HG02884 (cell line): Measurements from ENCODE around the gene GPR39.
A peak's percentile ranks its signal among the peaks of the same experiment; 100 is the strongest.
"Not testable (repeated sequence)": the region's sequence is repeated elsewhere in the genome, so short reads cannot be mapped to it uniquely, and the experiment has no call there.

Experiments
- ATAC-seq: cut with Tn5 transposase; IDR thresholded peaks from one replicate; pipeline ENCODE4 v1.9.1; 2021; ENCODE audit warnings: mild to moderate bottlenecking, moderate library complexity; ENCODE audit not compliant: unreplicated experiment

The GPR39 gene

DNA sequence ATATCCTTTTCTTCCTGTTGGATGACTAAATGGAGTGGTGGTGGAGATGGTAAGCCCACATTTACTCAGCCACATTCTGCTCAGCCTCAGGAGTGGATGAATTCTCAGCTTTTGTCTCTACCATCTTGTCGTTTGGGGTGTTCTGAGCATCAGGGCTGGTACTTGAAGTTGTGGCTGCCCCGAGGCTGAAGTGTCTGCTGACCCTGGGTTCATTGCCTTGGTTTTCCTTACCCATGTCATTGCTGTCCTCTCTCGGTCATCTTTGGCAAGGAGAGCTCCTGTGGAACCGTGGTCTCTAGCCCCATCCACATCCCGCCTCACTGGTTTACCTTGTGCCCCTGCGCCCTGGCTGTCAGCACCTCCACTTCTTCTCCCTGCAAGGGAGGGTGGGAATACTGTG lies 71.9 kb downstream of the GPR39 start:
- no peak for ATAC-seq

DNA sequence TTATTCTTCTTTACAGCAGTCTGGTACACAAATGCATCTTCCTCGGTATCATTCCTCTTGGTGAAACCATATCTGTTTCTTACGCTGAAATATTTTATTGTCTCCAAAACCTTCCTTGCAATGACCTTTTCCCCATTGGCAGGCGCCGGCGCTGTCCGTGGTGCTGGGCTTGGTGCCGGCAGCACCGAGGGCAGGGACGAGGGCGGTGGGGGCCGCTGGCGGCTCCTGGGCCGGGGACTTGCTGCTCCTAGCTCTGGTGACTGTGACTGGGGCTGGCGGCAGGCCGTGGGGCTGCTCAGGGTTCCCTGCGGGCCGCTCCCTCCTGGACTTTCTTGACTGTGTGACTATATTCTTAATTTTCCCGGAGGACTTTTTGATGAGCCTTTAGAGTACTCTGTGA lies 72.5 kb downstream of the GPR39 start:
- no peak for ATAC-seq

DNA sequence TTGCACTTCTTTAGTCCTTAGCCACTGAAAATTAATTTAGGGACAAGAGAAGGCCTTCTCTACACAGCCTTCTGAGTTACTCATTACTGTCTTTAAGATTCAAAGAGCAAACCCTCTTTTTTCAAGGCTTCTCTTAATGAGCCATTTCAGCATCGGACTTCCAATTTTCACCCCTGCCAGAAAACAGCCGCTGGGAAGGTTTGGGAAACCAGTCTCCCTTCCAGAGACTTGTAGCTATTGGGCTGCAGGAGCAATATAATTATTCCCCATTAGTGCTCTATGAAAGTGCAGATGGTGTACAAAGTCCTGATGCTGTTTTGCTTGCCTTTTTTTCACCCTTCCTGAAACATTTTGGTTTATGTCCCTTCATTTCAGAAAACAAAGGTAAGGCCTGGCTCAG lies 79.3 kb downstream of the GPR39 start:
- ATAC-seq, result no peak

DNA sequence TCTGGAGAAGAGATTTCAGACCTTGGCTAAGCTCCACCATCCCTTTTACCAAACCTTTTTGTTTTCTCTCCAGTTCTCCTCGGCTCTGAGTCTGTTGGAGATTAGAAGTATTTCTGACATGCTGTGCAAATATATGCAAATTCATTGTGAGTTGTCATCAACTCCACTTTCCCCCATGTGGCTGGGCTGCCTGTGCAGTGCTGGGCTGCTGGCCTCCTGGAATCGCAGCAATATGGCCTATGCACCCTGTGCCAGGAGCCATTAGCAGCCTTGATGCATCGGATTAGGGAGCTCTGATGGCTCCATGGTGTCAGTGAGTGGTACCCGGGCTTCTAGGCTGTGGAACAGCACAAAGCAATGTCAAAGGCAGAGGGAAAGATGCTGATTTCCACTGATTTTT lies 80.0 kb downstream of the GPR39 start:
- ATAC-seq, result no peak

DNA sequence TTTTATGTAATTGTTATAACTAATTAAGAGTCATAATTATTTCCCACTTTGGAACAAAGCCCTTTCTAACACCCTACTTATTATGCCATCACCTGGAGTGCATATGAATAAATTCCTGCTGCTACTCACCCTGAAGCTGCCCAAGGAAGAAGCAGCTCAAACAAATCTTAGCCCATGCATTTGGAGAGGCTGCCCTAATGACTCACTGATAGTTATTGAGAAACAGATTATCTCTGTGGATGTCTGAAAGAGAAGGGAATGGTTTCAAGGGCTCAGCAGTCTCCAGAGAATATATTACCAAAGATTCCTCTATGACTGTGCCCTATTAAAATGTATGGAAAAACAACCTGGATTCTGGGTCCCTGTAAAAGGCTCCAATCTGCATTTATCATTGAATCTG lies 81.0 kb downstream of the GPR39 start:
- no peak for ATAC-seq

DNA sequence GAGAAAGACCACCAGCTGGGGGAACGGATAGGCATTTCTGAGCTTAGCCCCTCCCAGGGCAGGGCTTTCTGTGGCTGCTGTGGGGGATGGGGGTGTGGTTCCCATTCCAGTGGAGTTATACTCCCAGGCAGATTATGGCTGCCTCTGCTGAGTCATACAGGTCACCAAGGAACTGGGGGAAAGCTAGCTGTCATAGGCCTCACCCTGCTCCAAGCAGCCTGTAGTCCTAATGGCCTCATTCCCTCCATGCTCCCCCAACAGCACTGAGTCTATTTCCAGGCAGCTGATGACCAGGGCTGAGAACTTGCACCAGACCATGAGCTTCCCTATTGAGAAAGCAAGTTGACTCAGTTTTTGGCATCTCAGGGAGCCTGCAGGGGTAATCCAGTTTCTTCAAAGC lies 87.1 kb downstream of the GPR39 start:
- ATAC-seq, result no peak

DNA sequence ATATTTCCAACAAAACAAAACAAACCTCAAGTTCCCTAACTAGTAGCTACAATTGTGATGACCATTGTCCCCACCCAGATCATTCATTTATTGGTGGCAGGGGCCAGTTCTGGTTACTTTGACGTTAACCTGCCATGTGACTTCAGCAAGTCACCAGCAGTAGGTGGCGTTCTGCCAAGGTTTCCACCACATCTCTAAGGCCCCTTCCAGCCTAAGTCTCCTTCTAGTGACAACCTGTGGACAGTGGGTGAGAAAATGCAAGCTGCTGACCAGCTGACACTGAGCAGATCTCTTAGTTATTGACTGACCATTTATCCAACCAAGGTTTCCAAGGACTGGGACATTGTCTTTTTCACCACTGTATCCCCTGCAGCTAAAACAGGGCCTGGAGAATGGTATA lies 98.4 kb downstream of the GPR39 start:
- no peak for ATAC-seq

DNA sequence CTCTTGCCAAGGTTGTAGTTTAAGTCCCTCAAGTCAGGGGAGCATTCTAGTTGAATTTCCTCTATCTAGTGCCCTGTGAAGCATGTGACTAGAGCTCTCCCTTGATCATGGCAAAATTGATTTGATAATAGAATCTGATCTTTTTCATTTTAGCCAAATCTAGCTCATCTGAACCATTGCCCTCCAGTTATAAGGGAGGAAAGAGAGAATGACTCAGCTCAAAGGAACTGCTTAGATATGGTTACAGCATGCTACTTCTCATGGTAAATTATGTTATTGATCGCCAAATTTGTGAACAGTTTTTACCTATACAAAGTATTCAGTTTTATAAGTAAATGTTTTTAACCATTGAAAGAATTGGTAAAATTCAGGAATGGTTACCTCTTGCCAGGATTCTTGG lies 100.8 kb downstream of the GPR39 start:
- no peak for ATAC-seq

DNA sequence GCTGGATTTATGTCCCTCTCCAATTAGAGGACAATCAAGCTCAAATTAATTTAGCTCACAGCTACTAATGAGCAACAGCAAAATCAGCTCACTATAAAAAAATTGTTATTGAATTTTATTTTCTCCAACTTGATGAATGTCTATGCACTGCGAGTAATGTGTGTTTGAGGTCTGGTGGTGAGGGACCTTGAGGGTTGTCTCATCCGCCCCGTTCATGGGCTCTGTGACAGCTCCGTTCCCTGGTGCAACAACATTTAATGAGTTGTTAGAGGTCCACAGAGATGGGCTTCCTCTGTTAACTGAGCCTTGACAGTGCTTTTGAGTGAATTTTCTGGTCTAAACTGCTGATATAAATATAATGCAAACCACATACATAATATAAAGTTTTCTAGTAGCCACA lies 101.7 kb downstream of the GPR39 start:
- ATAC-seq, result no peak

DNA sequence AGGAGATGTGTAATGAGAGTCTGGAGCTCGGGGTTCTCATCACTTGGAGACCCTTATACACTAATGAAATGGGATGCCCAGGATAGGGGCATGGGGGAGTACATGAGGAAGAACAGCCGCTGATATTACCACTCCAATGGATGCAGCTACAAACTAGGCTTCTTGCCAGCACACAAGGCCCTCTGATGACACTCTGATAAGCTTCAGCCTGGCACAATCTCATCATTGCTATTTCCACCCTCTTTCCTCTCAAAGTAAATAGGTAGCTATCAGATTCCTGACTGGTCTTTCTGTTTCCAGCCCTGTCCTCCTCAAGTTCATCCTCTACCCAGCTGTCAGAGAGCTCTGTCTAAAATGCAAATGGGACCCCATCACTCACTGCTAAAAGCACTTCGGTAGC lies 103.0 kb downstream of the GPR39 start:
- no peak for ATAC-seq

DNA sequence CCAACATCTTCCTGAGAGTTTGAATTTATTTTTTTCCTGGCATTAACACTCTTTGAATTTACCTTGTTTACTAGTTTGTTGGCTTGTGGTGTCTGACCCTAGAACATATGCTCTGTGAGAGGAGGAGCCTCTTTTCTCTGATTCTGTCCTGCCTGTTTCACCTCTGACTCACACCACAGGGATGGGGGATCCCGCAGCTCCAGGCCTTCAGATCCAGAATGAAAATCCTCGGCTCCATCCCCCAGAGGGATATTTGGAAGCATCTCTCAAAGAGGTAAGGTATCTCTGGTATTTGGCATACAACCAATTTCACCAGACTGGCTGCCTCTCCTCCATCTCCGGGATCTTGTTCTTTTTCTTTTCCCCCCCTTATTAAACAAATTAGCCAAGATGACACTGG lies 104.7 kb downstream of the GPR39 start:
- ATAC-seq, result no peak

DNA sequence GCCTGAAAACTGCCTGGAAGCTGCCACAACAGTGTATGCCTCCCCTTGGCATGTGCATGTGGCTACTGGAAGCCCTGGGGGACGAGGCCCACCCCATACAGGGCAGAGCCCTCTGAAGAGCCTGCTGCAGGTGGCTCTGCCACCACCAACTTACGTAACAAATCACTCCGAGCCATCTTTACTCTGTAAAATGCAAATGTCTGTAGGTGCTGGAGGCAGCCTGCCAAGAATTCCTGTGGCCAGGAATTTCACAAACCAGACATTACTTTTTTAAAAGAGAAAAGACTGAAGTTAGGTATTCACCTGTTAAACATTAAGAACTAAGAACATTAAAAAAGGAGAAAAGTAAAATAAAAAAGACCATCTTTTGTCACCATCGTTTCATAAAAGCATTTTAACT lies 106.3 kb downstream of the GPR39 start:
- ATAC-seq, result no peak

DNA sequence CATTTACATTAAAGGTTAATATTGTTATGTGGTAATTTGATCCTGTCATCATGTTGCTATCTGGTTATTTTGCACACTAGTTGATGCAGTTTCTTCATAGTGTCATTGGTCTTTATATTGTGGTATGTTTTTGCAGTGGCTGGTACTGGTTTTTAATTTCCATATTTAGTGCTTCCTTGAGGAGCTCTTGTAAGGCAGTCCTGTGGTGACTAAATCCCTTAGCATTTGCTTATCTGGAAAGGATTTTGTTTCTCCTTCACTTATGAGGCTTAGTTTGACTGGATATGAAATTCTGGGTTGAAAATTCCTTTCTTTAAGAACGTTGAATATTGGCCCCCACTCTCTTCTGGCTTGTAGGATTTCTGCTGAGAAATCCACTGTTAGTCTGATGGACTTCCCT lies 120.5 kb downstream of the GPR39 start:
- ATAC-seq, result not testable (repeated sequence)

DNA sequence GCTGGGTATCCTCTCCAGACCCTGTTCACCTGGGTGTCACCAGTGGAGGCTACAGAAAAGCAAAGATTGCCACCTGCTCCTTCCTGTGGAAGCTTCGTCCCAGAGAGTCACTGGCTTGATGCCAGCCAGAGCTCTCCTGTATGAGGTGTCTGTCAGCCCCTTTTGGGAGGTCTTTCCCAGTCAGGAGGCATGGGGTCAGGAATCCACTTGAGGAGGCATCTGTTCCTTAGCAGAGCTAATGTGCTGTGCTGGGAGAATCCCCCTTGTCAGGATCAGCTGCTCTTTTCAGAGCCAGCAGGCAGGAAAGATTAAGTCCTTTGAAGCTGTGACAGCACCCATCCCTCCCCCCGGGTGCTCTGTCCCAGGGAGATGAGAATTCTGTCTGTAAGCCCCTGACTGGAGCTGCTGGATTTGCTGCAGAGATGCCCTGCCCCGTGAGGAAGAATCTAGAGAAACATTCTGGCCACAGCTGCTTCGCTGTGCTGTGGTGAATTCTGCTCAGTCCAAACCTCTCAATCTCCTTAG lies 121.8 kb downstream of the GPR39 start:
- ATAC-seq, result no peak

DNA sequence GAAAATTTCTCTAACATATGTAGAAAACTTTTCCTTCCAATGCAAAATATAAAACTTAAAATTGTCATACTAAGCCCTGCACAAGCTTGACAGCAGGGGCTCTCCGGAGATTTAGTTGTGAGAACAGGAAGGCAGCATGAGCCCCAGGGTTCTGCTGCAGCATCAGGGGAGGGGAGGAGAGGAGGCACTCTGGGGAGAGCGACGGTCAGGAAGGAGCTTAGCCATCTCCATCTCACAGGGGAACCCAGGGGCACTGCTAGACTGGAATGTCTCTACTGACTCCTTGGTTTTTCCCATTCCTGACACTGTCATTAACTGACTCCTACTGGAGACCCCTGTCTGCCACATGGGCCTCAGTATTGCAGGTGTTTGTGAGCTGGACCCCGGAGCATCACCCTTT lies 123.6 kb downstream of the GPR39 start:
- ATAC-seq, result no peak

DNA sequence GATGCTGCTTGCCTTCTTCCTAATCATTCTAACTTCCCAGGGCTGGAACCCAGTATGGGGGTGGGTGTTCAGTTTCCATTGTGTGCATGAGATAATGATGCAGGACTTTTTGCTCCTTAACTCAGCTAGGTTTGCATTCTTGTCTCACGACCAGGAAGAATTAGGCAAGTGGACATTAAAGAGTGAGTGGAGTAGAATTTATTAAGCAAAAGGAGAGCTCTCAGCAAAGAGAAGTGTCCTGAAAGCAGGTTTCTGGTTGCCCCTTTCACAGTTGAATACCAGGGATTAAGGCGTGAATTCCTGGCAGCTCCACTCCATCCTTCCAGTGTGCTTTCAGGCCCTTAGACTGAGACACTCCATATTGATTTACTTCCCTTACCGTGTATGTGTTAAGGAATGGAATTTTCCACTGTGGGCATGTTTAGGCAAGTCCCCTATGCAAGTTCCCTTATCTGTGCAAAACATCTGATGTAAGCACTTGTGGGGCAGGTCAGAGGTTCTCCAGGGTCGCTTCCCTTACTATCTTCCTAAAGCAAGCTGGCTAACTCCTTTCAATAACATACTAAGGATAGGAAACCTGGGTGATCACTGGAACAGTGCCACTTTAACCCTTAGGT lies 126.5 kb downstream of the GPR39 start:
- ATAC-seq, result no peak

DNA sequence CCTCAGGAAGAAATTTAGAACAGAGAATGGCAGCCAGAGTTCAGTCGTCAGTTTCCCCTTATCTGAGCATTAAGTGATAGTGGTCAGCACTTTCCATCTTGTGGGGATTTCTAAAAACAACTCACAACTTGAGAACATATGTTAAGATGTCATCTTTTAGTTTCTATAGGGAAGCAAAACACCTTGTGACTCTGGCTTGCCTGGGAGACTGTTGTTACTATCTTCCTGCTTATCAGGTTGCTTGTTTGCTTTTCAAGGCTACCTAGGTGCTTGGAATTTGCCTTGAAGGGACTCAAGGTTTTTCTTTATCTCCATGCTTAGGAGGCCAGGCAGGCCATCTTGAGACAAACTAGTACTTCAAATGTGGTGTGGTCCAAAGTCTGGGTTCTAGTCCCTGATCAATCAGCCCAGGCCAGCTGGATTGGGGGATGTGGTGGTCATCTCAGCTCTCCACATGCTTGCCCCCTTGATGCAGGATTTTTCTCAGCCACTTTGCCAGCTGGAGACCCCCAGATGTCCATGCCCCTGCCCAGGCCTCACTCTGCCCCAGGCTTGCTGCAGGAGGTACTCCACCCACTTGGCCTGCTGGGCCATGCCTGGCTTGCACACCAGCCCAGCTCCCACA lies 127.5 kb downstream of the GPR39 start:
- no peak for ATAC-seq

DNA sequence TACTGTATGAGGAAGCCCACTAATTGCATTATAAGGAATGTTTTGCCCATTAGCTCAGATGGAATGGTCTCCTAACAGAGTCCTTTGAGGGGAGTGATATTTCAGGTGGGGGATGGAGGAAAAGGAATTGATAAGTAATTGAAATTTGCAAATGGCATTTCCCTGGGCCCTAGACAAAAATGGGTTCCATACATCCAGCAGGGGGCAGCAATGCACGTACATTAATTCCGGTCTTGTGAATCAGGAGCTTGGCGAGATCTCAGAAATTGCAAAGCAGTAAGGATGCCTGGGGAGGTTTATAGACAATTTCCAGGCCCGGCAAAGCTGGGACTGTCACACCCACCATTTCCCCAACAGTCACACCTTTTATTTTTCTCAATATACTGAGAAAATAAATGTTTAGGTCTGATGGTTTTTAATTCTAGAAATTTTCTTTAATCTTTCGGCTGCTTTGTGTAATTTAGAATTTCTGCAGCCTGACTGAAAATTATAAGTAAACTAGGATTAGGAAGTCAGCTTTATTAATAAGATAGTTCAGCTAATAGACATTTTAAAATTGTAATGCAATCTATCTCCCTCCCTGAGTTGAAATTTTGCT lies 130.6 kb downstream of the GPR39 start:
- peak; percentile 61 for ATAC-seq

DNA sequence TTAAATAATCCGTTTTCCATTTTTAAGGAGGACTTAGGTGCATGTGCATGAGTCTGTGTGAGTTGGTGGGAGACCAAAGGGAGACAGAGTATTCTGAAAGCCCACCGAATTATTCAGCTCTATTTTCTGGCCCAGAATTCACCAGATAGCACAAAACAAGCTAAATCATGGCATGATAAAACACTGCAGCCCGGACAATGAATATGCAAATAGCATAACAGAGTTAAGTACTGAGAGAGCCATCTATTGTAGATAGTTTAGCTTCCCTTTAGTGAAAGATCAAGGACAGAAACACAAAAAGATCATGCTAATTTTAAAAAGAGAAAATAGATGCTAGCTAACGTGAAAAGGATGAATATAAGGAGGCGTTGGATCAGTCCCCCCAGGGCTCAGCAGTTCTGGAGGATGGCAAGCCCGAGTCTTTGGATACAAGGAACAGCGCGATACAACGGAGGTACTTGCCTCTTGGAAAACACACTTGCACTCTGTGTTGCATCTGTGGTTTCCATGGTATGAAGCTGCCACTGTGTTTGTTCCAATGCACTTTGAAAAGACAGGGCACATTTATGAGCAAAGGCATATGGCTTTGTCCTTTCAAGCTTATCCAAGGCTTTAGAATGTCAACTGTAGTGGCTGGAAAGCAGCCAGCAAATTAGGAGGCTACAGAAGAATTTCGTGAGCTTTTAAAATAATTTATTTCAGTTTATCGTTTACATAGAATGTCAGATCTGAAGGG lies 133.5 kb downstream of the GPR39 start:
- no peak for ATAC-seq

DNA sequence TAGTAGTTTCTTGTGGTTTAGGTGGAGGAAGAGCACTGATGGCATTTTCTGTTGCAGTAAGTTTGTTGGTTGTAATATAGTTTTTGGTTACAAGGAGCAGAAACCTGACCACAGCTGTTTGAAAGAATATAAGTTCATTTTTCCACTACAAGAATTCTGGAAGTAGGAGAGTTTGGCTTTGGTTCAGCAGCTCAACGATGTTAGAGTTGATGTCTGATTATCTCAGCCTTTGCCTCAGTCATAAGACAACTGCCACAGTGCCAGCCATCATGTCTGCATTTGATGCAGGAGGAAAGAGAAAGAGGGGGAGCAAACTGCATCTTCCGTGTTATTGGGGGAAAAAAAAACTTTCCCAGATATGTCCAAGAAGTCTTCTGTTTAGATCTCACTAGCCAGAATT lies 134.3 kb downstream of the GPR39 start:
- no peak for ATAC-seq

DNA sequence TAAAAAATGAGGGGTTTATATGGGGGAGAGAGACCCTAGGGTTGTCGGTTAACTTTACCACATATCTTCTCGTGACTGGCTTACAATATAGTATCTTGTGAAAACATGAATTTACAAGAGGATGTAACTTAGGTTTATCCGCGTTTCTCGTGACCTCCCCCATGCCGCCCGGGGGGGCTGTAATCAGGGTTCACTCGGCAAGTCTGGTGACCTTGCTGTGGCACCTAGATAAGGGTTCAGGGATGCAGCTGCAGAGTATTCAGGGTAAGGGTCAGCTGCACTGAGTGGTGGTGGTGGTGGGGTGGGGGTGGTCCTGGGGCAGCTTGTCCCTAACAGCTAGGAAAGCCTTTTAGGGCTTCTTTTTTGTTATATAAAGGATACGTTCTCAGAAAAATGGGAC lies 141.1 kb downstream of the GPR39 start:
- ATAC-seq, result no peak

DNA sequence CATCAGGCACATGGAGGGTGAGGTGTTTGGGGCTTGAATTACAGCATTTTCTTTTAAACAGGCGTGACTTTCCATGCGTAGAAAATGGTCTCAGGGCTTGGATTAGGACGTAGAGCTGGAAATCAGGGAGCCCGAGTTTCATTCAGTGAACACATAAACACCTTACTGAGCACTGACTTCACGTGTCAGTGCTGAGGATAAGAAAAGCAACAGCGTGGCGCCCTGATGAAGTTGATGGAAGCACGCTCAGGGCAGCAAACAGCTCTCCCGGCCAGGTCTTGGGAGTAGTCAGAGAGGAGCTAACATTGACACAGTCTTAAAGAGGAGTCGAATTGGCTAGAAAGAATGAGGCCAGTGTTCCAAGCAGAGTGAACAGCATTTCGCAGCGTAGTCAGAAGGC lies 142.7 kb downstream of the GPR39 start:
- ATAC-seq, result no peak
